ENCODE measurements around the gene ABCG4. TPM values are rescaled to one million over a fixed set of nuclear protein-coding genes. Genes with fewer than 3 reads are reported as not detected.

ABCG4 gene
- total and polyA plus RNA-seq, 9 of the 15 experiments (the other 6 are each of a cell fraction or from before 2014, with no cell fraction given), result 0.03 to 0.11 (median 0.07) TPM; not detected in 4

- TF ChIP-seq ZNF740 (CRISPR knock-in tag; IDR thresholded peaks at IDR 0.05) (no peak), ZNF740 (tag; IDR thresholded peaks at IDR 0.05) (no peak), HINFP (tag; conservative IDR thresholded peaks at IDR 0.05; ENCODE audit: low read depth) (no peak), KAT8 (IDR thresholded peaks at IDR 0.05; ENCODE audit: low read depth) (no peak), FIP1L1 (IDR thresholded peaks at IDR 0.05; ENCODE audit: low read depth, low read length, poor library complexity, severe bottlenecking) (peak; percentile 26), ID3 (CRISPR knock-in tag; IDR thresholded peaks at IDR 0.05) (no peak), ID3 (tag; IDR thresholded peaks at IDR 0.05) (no peak), ETV6 (IDR thresholded peaks at IDR 0.05; ENCODE audit: borderline replicate concordance in 1 of 2, low read depth in 2 of 2, low read length in 1 of 2) (no peak), ETV6 (CRISPR knock-in tag; IDR thresholded peaks at IDR 0.05; ENCODE audit: borderline replicate concordance) (0 out of 2 replicates have a peak, but pooled peaks have one; percentile 22), NBN (IDR thresholded peaks at IDR 0.05; ENCODE audit: low read depth) (no peak), MYC (IDR thresholded peaks at IDR 0.05; ENCODE audit: low read depth, low read length) (no peak), MYC (CRISPR knock-in tag; IDR thresholded peaks at IDR 0.05; ENCODE audit: borderline replicate concordance, low read depth) (no peak), CBX3 (IDR thresholded peaks at IDR 0.05; ENCODE audit: borderline replicate concordance in 1 of 2, low read length in 2 of 2) (no peak), PTRF (tag; IDR thresholded peaks at IDR 0.05) (no peak), ELK1 (CRISPR knock-in tag; IDR thresholded peaks at IDR 0.05) (no peak), TAF1 (IDR thresholded peaks at IDR 0.05; ENCODE audit: control insufficient read depth, extremely low read depth, insufficient read depth, low read length, severe bottlenecking) (no peak), ZNF41 (CRISPR knock-in tag; conservative IDR thresholded peaks at IDR 0.05) (no peak), CBFA2T3 (IDR thresholded peaks at IDR 0.05) (no peak), ZNF143 (CRISPR knock-in tag; IDR thresholded peaks at IDR 0.05) (no peak; the same call in 1 of the 2 replicates), JUND (IDR thresholded peaks at IDR 0.05; ENCODE audit: borderline replicate concordance, low read depth, low read length) (no peak), JUND (tag; IDR thresholded peaks at IDR 0.05; ENCODE audit: borderline replicate concordance, low read depth, low read length) (no peak), CBFB (CRISPR knock-in tag; IDR thresholded peaks at IDR 0.05) (no peak), TCF7 (IDR thresholded peaks at IDR 0.05; ENCODE audit: borderline replicate concordance) (no peak), PHF20 (IDR thresholded peaks at IDR 0.05; ENCODE audit: partially characterized antibody) (no peak), TCF7L2 (IDR thresholded peaks at IDR 0.05; ENCODE audit: low read depth, low read length) (no peak), MED1 (CRISPR knock-in tag; IDR thresholded peaks at IDR 0.05; ENCODE audit: borderline replicate concordance) (no peak)
Measured at GRCh38 chr11:119100994-119101758, 47.7 kb upstream of the ABCG4 start (continued).
